IPS-NIHi7 (cell line): Measurements from ENCODE around the gene SLC7A8.
"Not testable (repeated sequence)": the region's sequence is repeated elsewhere in the genome, so short reads cannot be mapped to it uniquely, and the experiment has no call there.

ENCODE experiments used
- DNase-seq: peaks from one replicate; pipeline ENCODE4 v3.0.0; 2012; ENCODE audit warnings: mixed read lengths; ENCODE audit errors: extremely low spot score

The SLC7A8 gene

GRCh38 chr14:23114120-23114458, 69.4 kb downstream of the SLC7A8 start:
- no peak for DNase-seq

- no peak for DNase-seq
Observed at GRCh38 chr14:23113431-23114119, 69.9 kb downstream of the SLC7A8 start.

GRCh38 chr14:23112359-23113178, 70.9 kb downstream of the SLC7A8 start:
- no peak for DNase-seq

- no peak for DNase-seq
Observed at GRCh38 chr14:23110579-23111365, 72.7 kb downstream of the SLC7A8 start.

GRCh38 chr14:23109769-23110168, 73.7 kb downstream of the SLC7A8 start:
- no peak for DNase-seq

GRCh38 chr14:23108169-23108568, 75.3 kb downstream of the SLC7A8 start:
- not testable (repeated sequence) for DNase-seq

- not testable (repeated sequence) for DNase-seq
Observed at GRCh38 chr14:23107620-23108019, 75.8 kb downstream of the SLC7A8 start.

GRCh38 chr14:23106747-23107045, 76.8 kb downstream of the SLC7A8 start:
- DNase-seq = no peak

GRCh38 chr14:23105348-23105824, 78.1 kb downstream of the SLC7A8 start:
- no peak for DNase-seq

GRCh38 chr14:23104591-23105347, 78.7 kb downstream of the SLC7A8 start, which contains the start of gene CIROP:
Gene CIROP, minus strand, starts transcription at chr14:23104989. Its CDS starts 69 bp downstream, at chr14:23104920.
- no peak for DNase-seq

- no peak for DNase-seq
Observed at GRCh38 chr14:23104070-23104590, 79.3 kb downstream of the SLC7A8 start.

- DNase-seq = no peak
Observed at GRCh38 chr14:23103581-23103980, 79.9 kb downstream of the SLC7A8 start.

- DNase-seq = no peak
Observed at GRCh38 chr14:23102801-23103200, 80.7 kb downstream of the SLC7A8 start.

- DNase-seq = no peak
Observed at GRCh38 chr14:23101986-23102625, 81.4 kb downstream of the SLC7A8 start.

- no peak for DNase-seq
Observed at GRCh38 chr14:23101213-23101970, 82.1 kb downstream of the SLC7A8 start.

GRCh38 chr14:23099212-23099861, 84.1 kb downstream of the SLC7A8 start:
- no peak for DNase-seq

GRCh38 chr14:23097786-23098185, 85.7 kb downstream of the SLC7A8 start:
- no peak for DNase-seq

- peak; percentile 97 for DNase-seq
Observed at GRCh38 chr14:23095196-23096108, 88.0 kb downstream of the SLC7A8 start, which contains the start of gene C14orf119. Gene C14orf119, plus strand, starts transcription at chr14:23095505. Its CDS starts 2,154 bp downstream, at chr14:23097659.
